Stimulated activated CD4-positive, alpha-beta T cell treated with anti-CD3 and anti-CD28 coated beads, Interleukin-1b, Interleukin-23, amount 100 ng/mL, for 4 hours (primary cell): ENCODE data around the gene SDC3.
"Not testable (repeated sequence)": the region's sequence is repeated elsewhere in the genome, so short reads cannot be mapped to it uniquely, and the experiment has no call there.

ENCODE experiments used
- DNase-seq, 2 donors: peaks; one replicate each; pipeline ENCODE4 v3.0.0-alpha.2; 2020; ENCODE audit warnings: low read depth in 2 of 2

SDC3 gene

DNA sequence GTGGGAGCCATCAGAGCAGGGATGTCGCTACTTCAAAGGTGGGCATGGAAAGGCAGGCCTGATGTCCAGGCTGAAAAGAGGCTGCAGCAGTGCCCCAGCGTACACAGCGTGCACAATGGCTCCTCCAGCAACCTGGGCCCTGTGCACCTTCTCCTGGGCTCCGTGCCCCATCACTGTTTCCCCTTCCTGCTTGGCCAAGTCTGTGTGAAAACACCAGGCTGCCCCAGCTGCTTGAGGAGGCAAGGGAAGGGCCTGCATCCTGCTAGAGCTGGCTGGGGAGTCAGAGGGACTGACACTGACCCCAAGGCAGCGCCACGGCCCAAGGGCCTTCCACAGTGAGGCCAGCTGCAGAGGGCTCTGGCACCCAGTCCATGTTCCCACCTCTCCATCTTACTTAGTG lies 33.4 kb downstream of the SDC3 start:
- DNase-seq = no peak

DNA sequence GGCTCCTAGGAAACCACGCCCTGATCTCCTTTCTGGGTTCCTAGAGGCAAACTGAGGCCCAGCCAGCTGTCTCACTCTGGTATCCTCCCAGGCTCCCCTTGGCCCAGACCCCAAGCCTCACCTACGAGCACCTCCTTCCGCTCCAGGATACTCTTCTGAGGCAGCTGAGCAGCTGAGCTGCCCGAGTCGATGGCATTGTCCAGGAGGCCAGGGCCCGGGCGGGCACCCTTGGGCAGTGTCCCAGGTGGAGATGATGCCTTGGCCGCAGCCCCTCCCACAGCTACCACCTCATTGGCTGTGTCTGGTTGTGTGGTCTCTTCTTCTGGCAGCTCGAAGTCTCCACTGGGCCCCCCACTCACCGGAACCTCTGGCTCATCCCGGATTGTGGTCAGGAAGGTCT lies 34.4 kb downstream of the SDC3 start:
- no peak for DNase-seq

DNA sequence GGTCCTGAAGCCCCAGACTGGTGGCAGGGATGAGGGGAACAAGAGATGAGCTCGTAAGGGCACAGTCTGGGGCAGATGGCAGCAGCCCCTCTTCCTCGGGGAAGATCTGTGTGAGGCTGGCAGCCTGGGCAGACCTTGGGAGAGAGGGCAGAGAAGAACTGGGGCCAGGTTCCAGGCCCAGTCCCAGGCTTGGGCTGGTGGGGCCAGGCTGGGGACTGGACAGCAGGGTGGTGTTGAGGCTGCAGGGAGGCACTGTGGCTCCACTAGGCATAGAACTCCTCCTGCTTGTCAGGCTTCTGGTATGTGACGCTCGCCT lies 35.7 kb downstream of the SDC3 start:
- no peak for DNase-seq

DNA sequence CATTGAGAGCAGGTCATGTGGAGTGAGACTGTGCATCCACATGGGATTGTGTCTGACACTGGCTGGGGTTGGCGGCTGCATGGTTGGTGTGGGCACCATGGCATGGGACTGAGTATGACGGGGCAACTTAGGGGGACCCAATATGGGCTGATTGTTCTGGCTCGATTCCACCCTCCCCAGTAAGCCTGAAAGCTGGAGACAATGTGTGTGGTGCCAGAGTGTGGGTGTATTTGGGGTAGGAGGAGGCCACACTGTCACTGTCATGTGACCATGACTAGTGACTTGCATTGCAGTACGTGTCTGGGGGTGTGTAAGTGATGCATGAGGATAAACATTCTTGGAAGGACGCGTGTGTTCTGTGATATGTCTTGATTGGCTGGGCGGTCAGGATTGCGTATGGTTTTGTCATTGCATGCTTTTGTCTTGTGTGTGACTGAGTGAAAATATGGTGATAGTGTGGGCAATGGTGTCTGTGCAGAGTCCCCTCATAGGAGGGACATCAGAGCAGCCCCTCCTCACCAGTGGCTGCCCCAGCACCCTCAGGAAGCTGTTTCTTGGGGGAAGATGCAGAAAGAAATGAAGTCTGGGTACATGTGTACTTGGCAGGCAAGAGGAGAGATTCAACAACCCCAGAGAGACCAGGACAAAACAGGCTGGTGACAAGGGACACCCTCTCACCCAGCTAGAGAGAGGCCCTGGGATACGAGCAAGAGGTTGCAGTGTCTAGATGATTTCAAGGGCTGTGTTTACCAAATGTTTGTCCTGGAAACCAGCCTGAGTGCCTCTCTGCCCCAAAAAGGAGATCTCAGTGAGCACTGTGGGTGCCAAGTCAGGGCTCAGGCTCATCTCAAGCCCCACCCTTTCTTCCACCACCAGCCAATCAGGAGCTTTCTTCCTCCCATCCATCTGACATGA lies 36.3 kb downstream of the SDC3 start:
- DNase-seq = no peak

DNA sequence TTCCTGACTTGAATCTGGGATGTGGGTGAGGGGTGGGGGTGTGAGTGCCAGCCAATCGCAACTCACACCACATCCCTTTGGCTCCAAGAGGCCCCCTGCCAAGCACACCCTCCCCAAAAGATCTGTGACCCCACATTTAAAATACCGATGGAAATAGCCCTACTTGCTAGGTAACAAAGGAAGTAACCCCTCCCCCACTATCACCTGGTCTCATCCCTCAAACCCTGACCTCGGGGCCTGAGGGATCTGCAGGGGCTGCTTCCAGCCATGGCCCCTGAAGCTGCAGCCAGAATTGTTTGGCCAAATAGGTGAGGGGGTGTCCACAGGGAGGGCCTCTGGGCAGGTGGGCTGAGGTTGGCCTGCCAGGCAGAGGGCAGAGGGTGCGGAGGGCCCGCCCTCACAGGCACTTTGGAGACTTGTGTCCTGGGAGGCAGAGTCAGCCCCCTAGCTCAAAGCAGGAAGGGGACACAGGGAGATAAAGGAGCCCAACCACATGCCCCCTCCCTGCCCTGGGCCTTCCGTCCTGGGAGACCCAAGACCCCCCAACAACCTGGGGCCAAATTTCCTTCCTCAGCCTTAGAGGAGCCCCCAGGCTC lies 37.2 kb downstream of the SDC3 start:
- DNase-seq = no peak

DNA sequence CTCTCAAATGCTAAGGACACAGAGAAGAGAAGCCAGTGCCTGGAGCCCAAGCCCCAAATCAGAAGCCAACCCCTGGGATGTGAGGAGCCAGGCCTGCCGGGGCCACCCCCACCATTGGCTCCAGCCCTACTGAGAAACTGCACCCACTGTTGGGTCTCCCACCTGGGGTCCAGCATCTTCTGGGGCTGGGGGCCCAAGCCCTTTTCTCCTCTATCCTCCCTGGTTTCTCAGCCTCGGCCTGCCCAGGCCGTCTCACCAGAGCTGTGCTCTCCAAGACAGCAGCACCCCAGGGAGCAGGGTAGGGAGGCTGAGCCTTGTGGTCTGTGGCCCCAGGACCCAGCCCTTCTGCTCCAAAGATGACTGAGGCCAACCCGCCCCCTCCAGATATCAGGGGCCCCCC lies 37.9 kb downstream of the SDC3 start:
- no peak for DNase-seq

DNA sequence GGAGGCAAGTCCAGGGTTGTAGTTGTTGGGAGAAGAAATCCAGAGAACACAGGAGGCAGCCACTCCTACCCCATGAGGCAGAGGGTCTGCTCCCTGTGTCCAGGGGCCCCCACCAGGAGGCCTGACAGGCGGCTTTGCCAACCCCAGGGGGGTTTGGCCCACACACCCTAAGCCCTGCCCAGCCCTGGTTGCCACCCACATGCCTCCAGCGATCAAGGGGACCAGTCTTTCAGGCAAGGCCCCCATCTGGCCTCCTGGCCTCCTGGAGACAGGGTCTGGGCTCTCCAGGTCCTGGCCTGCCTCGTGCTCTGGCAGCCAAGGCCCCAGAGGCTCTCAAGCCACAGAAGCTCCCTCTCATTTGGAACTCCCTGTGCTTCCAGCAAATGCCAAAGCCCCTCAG lies 38.5 kb downstream of the SDC3 start:
- no peak for DNase-seq

DNA sequence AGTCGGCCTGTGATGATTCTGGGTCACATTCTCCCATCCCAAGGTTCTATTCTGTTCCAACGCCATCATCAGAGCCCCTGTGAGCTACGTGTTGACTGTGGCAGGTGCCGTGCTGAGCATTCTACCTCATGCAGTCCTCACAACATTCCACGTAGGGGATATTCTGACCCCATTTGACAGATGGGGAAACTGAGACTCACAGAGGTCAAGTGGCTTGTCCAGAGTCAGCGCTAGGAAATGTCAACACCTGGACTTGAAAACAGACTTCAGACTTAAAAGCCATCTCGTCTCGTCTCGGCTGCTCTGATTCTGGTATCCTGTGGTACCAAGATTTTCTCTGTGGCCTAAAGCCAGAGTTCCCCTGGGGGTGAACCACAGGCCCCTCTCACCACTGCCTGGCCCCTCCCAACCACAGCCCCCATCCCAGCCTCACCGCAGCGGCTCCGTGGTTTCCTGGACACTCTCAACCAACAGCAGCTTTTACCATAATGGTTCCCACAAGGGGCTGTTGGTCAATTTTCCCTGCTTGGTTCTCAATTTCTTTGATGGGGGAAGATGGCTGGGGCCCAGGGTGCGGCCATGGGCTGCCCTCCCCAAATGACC lies 39.6 kb downstream of the SDC3 start:
- no peak for DNase-seq

DNA sequence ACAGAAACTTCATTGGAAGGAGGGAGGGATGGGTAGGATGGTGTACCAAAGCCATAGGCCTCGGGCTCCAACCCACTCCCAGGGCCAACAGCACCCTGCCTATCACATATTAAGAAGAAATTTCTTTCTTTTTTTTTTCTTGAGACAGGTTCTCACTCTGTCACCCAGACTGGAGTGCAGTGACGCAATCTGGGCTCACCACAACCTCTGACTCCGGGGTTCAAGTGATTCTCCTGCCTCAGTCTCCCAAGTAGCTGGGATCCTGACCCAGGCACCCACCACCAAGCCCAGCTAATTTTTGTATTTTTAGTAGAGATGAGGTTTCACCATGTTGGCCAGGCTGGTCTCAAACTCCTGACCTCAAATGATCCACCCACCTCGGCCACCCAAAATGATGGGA lies 40.5 kb downstream of the SDC3 start:
- DNase-seq = not testable (repeated sequence)

DNA sequence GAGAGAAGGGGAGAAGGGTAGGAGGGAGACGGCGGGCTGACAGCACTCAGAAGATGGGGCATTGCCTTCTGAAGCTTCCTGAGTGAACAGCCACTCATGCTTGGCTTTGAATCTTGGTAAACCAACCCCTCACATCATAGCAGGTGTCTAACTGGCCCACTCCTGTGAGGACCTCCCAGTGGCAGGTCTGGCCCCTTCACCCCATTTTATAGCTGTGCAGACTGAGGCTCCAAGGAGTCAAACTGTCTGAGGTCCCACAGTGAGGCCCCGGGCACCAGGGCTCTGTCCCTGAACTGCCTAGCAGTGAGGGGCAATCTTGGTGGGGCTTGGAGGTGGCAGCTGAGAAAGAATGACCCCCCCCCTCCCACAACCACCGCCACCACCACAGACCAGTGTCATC lies 41.0 kb downstream of the SDC3 start:
- no peak for DNase-seq

DNA sequence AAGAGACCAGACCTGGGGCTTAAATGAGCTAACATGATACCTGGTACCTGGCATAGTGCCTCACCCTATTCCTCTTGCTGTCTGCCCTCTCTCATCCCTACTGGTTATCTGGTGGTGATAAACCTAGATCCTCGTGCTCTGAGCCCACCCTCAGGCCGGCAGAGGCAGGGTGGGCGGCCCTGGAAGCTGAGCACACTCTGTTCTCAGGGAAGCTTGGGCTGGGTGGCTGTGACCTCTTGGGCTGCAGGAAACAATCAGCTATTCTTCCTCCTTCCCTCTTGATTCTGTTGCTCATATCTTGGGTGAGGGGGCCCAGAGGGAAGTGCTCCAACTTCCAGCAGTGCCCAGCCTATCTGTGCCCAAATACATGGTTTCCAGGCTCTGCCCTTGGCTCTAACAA lies 42.0 kb downstream of the SDC3 start:
- DNase-seq = no peak

DNA sequence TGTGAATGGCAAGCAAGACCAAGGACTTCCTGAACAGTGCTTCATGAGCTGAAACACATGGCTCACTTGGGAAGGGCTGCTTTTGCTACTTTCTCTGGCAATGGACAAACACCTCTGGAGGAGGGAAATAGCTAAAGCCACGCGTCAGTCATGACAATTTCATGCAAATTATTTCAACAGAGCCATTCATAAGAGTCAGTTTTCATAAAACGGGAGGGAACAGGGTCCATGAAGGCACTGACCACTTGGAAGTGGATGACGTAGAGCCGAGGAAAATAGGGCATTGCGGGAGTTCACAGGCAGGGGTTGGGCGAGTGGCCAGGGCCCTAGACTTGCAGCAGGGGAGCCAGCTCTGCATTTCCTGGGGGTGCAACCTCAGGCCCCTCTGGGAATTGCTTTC lies 43.9 kb downstream of the SDC3 start:
- DNase-seq = no peak

DNA sequence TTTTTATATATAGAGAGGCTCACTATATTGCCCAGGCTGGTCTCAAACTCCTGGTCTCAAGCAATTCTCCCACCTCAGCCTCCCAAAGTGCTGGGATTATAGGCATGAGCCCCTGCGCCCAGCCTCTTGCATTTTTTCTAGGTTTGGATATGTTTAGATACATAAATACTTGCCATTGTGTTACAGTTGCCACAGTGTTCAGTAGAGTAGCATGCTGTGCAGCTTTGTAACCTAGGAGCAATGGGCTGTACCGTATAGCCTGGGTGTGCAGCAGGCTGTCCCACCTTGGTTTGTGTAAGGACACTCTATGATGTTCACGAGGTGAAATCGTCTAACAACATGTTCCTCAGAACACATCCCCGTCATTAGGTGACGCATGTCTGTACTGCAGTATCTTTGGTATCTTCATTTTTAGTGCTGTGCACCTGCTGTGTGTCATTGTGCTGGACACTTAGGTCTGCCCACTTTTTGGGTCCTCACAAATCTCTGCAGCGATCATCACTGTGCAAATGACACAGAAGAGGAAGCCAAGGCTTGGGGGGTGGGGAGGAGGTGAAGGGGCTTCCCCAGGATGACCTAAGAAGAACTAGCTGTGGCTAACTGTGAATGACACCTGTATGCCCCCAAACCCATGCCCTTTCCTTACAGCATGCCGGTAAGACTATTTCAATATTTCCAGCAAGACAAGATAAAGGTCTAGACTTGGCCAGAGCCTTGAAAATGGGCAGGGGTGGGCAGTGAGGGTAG lies 44.5 kb downstream of the SDC3 start:
- DNase-seq = no peak

DNA sequence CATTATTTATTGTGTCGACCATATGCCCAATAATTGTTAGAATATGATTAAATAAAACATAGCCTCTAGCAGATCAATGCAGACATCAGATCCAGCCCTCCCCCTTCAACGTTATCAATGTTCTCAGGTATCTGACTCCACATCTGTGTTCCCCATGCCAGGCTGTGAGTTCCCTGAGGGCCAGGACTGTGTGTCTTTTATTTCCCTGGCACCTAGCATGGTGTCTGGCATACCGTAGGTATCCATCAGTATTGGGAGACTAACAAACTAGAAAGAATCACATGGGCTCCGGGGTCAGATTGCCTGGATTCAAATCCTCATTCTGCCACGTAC lies 48.3 kb downstream of the SDC3 start:
- no peak for DNase-seq

DNA sequence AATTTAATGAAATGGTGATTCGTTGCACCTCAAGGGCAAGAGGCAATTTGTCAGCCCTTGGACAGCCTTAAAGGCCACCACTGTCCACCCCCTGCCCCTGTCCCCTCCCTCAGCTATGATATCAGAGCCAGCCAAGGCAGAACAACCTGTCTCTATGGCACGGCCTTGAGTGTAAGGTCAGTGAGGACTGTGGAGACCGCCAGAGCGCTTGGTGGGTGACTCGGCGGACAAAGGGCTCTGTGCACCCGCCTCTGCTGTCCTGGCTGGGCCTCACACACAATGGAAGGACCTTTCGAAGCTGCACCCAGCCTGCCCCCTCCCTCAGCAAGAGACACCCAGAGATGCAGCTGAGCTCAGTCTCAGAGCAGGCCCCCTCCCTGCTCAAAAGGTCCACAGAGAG lies 50.6 kb downstream of the SDC3 start:
- DNase-seq = no peak

DNA sequence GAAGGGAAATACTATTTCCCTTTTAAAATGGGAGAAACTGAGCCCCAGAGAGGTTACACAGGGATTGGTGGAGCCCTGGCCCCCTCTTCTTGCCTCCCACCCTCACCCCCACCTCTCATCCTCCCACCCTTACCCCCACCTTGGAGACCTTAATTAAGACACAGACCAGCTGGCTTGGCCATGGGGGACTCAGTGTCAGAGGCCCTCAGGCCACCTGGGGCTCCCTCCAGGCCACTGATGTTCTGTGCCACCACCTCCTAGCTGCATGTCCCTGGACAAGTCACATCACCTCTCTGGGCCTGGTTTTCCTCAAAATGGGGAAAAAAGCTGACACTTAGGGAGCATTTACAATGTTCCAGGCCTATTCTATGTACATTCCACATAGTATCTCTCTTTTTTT lies 51.5 kb downstream of the SDC3 start:
- no peak for DNase-seq

DNA sequence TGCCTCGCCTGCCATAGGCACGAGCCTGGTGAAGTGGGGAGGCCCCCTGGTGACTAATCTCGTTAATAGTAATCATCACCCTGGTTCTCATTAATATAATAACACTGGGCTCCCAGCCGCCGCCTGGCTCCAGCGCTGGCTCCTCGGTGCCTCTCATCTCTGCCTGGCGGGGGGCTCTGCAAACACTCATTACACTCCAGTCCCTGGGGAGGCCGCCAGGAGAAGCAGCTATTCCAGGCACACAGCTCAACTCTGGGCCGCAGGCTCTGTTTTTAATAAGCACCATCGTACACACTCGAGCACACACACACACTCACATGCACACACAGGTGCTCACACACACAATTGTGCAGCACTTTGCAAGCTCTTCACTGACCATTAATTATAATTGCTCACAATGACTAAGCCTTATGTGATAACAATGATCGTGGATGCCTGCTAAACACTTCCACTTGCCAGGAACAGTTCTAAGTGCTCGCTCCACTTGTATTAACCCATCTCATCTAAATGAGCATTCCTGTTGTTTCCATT lies 52.2 kb downstream of the SDC3 start:
- no peak for DNase-seq

DNA sequence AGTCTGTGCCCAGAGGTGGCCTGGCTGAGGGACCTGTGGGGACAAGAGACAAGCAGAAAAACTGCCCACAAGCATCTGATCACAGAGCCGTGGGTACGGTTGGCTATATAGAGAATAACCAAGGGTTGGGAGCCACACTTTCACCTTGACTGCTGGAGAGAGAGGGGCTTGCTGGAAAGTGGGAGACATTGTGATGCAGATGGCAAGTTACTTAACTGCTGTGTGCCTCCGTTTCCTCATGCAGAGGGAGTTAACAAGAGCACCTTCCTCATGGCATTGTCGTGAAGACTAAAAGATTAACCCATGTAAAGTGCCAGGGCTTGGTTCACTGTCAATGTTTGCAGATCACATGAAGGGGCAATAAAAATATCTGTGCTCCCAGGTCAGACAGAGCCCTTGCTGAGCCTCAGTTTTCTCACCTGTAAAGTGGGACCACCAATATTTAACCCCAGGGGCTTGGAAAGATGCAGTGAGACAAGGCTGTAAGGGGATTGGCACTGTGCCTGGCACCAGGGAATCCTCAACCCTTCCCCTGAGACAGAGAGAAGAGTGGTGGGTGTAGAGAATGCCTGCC lies 52.8 kb downstream of the SDC3 start:
- no peak for DNase-seq

DNA sequence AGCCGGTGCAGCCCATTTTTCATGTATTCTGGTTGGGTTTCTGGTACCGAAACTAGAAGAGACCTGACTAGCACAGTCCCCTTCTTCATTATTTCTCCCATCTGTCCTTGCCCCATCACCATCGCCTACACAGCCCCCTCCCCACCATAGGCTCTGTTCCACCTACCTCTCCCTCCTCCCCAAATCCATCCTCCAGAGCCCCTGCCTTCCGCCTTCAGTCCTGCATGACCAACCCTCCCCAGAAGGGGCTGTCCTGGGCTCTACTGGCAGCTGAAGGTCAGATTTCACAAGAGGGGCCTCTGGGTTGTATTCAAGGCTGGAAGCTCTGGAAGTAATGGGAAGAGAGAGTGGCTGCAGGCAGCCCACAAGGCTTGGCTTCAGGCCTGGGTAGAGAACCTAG lies 55.2 kb downstream of the SDC3 start:
- DNase-seq = no peak

DNA sequence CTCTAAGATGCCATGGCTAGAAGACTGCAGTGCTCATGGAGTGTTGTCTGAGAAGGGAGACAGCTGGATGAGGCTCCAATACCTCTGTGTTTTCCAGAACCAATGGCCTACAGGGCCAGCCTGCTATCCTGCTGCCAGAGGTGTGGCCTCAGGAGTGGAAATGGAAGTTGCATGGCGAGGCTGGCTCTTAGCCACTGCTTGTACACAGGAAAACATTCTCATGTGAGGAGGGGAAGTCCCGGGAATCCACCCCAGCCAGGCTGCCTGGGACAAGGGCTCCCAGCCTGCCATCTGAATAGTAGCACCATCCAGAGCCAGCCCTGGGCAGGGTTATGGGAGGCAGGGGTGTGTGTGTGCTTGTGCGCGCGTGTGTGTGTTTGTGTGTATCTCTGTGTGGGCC lies 56.5 kb downstream of the SDC3 start:
- no peak for DNase-seq

DNA sequence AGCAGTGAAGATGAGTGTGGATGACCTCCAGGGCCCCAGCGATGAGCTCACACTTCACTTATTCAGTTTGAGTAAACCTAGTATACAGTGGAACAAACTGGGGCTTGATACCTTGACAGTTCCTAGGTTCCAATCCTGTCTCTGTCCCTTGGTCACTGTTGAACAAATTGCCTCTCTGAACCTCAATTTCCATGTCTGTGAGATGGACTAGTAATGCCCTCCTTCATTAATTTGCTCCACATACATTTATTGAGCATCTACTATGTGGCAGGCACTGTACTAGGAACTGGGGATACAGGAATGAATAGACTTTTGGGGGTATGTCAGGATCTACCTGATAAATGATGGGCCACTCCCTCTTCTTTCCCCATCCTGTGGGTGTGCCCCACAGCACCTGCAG lies 57.3 kb downstream of the SDC3 start:
- DNase-seq = no peak

DNA sequence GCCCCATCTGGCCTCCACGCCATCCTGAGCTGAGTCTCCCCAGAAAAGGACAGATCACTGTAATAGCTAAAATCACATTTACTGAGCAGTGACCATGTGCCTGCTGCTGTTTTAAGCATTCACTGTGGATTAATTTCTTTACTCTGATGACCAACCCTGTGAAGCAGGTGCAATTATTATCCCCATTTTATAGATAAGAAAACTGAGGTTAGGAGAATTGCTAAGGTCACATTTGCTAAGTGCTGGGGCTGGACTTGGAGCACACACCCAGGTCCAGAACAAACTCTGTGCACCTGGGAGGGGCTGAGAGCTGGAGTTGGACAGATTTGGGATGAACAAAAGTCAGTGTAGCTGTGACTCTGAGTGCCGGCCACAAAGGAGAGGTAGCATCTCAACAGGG lies 58.0 kb downstream of the SDC3 start:
- DNase-seq = no peak
